ENCODE measurements around the gene PIANP. TPM values are rescaled to one million over a fixed set of nuclear protein-coding genes. Genes with fewer than 3 reads are reported as not detected.

Gene PIANP
- total RNA-seq, 1 donor from 2014 or later, result 3.6 TPM

GRCh38 chr12:6652391-6652790 lies 48.2 kb downstream of the PIANP start:
- peaks cover 44% of the 10 kb centered on the region for H3K36me3 Mint-ChIP-seq (ENCODE audit: low read depth, unreplicated experiment)

GRCh38 chr12:6650832-6651231 lies 49.8 kb downstream of the PIANP start:
- H3K36me3 Mint-ChIP-seq (ENCODE audit: low read depth, unreplicated experiment), result peaks cover 54% of the 10 kb centered on the region
- FAIRE-seq, result no peak
- no peak overlapping the region for H3K4me3 Mint-ChIP-seq (ENCODE audit: unreplicated experiment)
- Histone ChIP-seq H3K4me2 (ENCODE audit: low read length) (no peak overlapping the region), H3K4me1 (ENCODE audit: insufficient read depth, low read length) (peaks cover 5% of the 10 kb centered on the region), H3K36me3 (ENCODE audit: insufficient read depth, low read length) (peaks cover 23% of the 10 kb centered on the region), H4K20me1 (ENCODE audit: insufficient read depth, low read length) (no peaks in the 10 kb centered on the region), H3K9ac (ENCODE audit: low read length) (no peak overlapping the region), H3K4me3 (ENCODE audit: insufficient read depth, low read depth, low read length) (no peak overlapping the region), H2AFZ (ENCODE audit: low read depth, low read length) (no peak overlapping the region), H3K9me3 (ENCODE audit: insufficient read depth, low read depth, low read length) (no peaks in the 10 kb centered on the region), H3K79me2 (ENCODE audit: insufficient read depth, low read length) (no peaks in the 10 kb centered on the region), H3K27me3 (ENCODE audit: insufficient read depth, low read length) (no peaks in the 10 kb centered on the region), H3K27ac (ENCODE audit: low read depth, low read length) (no peak overlapping the region)
- H3K27ac Mint-ChIP-seq (ENCODE audit: unreplicated experiment), result no peak overlapping the region
- H3K4me1 Mint-ChIP-seq (ENCODE audit: low read depth, unreplicated experiment), result no peaks in the 10 kb centered on the region
- peaks cover 21% of the 10 kb centered on the region for H3K9me3 Mint-ChIP-seq (ENCODE audit: unreplicated experiment)
- DNase-seq (ENCODE audit: low read depth), result no peak
- TF ChIP-seq EZH2 (IDR thresholded peaks at IDR 0.05; ENCODE audit: insufficient read depth, low read length) (no peak), CTCF (IDR thresholded peaks at IDR 0.05; ENCODE audit: insufficient read depth, low read depth, low read length) (no peak)
- H3K27me3 Mint-ChIP-seq (ENCODE audit: low read depth, unreplicated experiment), result peaks cover 1% of the 10 kb centered on the region

More at GRCh38 chr12:6652391-6652790, 48.2 kb downstream of the PIANP start:
- H3K9ac ChIP-seq (ENCODE audit: low read length), result no peak overlapping the region
- H3K27ac ChIP-seq (ENCODE audit: low read depth, low read length), result no peak overlapping the region
- peaks cover under 1% of the 10 kb centered on the region for H3K4me1 ChIP-seq (ENCODE audit: insufficient read depth, low read length)
- peaks cover 26% of the 10 kb centered on the region for H3K36me3 ChIP-seq (ENCODE audit: insufficient read depth, low read length)
- no peaks in the 10 kb centered on the region for H3K4me1 Mint-ChIP-seq (ENCODE audit: low read depth, unreplicated experiment)
- no peak overlapping the region for H3K4me3 ChIP-seq (ENCODE audit: insufficient read depth, low read depth, low read length)
- no peak overlapping the region for H3K4me2 ChIP-seq (ENCODE audit: low read length)
- H3K79me2 ChIP-seq (ENCODE audit: insufficient read depth, low read length), result no peaks in the 10 kb centered on the region
- peak overlapping the region; percentile 4 for H3K4me3 Mint-ChIP-seq (ENCODE audit: unreplicated experiment)
- no peak overlapping the region for H3K27ac Mint-ChIP-seq (ENCODE audit: unreplicated experiment)
- FAIRE-seq (no peak), DNase-seq (ENCODE audit: low read depth) (no peak)
- TF ChIP-seq CTCF (IDR thresholded peaks at IDR 0.05; ENCODE audit: insufficient read depth, low read depth, low read length) (no peak), EZH2 (IDR thresholded peaks at IDR 0.05; ENCODE audit: insufficient read depth, low read length) (no peak)
- H3K27me3 Mint-ChIP-seq (ENCODE audit: low read depth, unreplicated experiment), result no peaks in the 10 kb centered on the region
- peaks cover 10% of the 10 kb centered on the region for H3K9me3 Mint-ChIP-seq (ENCODE audit: unreplicated experiment)
- no peaks in the 10 kb centered on the region for H3K27me3 ChIP-seq (ENCODE audit: insufficient read depth, low read length)
- no peaks in the 10 kb centered on the region for H4K20me1 ChIP-seq (ENCODE audit: insufficient read depth, low read length)
- H3K9me3 ChIP-seq (ENCODE audit: insufficient read depth, low read depth, low read length), result no peaks in the 10 kb centered on the region
- no peak overlapping the region for H2AFZ ChIP-seq (ENCODE audit: low read depth, low read length)

GRCh38 chr12:6647083-6647604 lies 53.5 kb downstream of the PIANP start, which contains the start of gene ACRBP:
Gene ACRBP, minus strand, starts transcription at chr12:6647432. Its CDS starts 66 bp downstream, at chr12:6647366.
- Histone ChIP-seq H4K20me1 (ENCODE audit: insufficient read depth, low read length) (no peaks in the 10 kb centered on the region), H2AFZ (ENCODE audit: low read depth, low read length) (peak within 1 kb of the TSS; percentile 47), H3K4me1 (ENCODE audit: insufficient read depth, low read length) (peaks cover 5% of the 10 kb centered on the region), H3K9ac (ENCODE audit: low read length) (peak within 1 kb of the TSS; percentile 55), H3K4me2 (ENCODE audit: low read length) (peak within 1 kb of the TSS; percentile 86), H3K9me3 (ENCODE audit: insufficient read depth, low read depth, low read length) (peaks cover 18% of the 10 kb centered on the region), H3K27ac (ENCODE audit: low read depth, low read length) (no peak within 1 kb of the TSS), H3K79me2 (ENCODE audit: insufficient read depth, low read length) (no peaks in the 10 kb centered on the region), H3K36me3 (ENCODE audit: insufficient read depth, low read length) (peaks cover 10% of the 10 kb centered on the region), H3K4me3 (ENCODE audit: insufficient read depth, low read depth, low read length) (peak within 1 kb of the TSS; percentile 51), H3K27me3 (ENCODE audit: insufficient read depth, low read length) (no peaks in the 10 kb centered on the region)
- H3K27ac Mint-ChIP-seq (ENCODE audit: unreplicated experiment), result peak within 1 kb of the TSS; percentile 72
- peak; percentile 35 for DNase-seq (ENCODE audit: low read depth)
- FAIRE-seq, result no peak
- H3K36me3 Mint-ChIP-seq (ENCODE audit: low read depth, unreplicated experiment), result peaks cover 53% of the 10 kb centered on the region
- H3K9me3 Mint-ChIP-seq (ENCODE audit: unreplicated experiment), result peaks cover 53% of the 10 kb centered on the region
- no peak for TF ChIP-seq CTCF (IDR thresholded peaks at IDR 0.05; ENCODE audit: insufficient read depth, low read depth, low read length)
- TF ChIP-seq EZH2 (IDR thresholded peaks at IDR 0.05; ENCODE audit: insufficient read depth, low read length), result no peak
- H3K27me3 Mint-ChIP-seq (ENCODE audit: low read depth, unreplicated experiment), result peaks cover 4% of the 10 kb centered on the region
- H3K4me3 Mint-ChIP-seq (ENCODE audit: unreplicated experiment), result no peak within 1 kb of the TSS
- no peaks in the 10 kb centered on the region for H3K4me1 Mint-ChIP-seq (ENCODE audit: low read depth, unreplicated experiment)
